ENCODE data around the gene KIF26B.

KIF26B gene

GRCh38 chr1:245169376-245169775 lies 14.6 kb downstream of the KIF26B start:
- DNase-seq = no peak

DNA sequence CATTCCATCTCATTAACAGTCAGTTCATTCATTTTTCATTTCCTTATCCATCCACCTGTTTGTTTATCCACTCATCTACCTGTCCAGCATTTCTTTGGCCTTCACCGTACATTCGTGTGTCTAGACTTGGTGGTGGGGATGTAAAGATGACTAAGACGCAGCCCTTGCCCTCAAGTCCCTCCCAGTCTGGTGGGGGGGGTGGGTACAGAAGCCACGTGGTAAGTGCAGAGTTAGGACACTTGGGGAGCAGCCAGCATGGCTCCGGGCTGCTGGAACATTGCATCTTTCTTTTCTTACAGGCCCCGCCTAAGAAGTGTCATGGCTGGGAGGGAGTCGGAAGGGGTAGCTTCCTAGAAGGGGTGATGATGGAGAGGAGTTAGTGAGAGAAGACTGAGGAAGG lies 17.2 kb downstream of the KIF26B start:
- DNase-seq = no peak

DNA sequence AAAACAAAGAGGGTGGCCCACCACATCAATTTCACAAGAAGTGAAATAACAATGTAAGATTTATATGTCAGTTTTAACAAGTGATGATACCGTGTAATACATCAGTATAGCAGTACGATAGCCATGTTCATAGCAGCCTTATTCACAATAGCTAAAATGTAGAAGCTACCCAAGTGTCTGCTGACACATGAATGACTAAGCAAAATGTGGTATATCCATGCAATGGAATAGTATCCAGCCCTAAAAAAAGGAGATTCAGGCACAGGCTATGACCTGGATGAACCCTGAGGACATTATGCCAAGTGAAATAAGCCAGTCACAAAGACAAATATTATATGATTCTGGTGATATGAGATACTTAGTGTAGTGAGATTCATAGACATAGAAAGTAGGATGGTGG lies 18.0 kb downstream of the KIF26B start:
- DNase-seq = no peak

GRCh38 chr1:245173446-245174211 lies 18.8 kb downstream of the KIF26B start:
- DNase-seq = no peak

GRCh38 chr1:245177071-245177900 lies 22.5 kb downstream of the KIF26B start:
- DNase-seq = no peak

DNA sequence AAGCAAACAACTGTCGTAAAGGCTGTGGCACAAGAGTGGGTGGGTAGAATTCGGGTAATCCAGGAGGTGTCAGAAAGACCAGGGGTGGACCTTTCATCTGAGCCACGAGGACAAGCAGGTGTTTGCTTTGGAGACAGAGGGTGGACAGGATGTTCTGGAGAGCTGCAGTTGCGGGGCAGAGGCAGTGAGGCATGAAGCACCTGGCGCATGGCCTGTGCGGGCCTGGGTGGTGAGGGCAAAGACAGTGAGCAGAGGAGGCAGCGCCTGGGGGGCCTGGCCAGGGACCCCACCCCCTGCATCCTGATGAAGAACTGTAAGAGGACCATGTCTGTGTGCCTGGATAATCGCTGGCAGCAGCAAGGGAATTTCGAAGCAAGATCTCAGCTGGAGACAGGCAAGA lies 24.9 kb downstream of the KIF26B start:
- no peak for DNase-seq

DNA sequence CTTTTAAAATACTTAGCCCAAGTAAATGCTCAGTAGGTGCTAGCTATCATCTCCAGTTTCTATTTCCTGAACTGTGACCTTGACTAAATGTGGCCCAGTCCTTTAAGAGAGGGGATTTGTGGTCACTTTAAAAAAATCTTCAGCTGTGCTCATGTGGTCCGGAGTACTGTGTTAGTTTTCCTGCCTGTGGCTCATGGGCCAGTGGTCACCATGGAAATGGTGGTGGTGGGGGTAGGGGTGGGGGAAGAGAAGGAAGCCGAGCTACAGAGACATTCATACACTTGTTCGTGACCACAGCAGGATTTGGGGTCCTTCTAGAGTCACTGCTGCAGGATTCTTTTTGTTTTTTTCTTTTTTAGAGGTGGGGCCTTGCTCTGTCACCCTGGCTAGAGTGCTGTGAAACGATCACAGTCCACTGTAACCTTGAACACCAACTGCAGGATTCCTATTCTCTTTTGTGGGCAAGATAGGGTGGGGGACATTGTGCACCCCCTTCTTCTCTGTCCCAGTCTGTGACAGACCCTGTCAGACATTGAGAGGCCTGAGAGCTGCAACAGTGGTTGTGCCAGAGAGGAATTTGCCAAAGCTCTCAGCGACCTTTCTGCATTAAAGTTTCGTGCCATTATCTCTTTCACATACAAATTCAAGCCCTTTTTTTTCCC lies 25.8 kb downstream of the KIF26B start:
- DNase-seq = no peak

DNA sequence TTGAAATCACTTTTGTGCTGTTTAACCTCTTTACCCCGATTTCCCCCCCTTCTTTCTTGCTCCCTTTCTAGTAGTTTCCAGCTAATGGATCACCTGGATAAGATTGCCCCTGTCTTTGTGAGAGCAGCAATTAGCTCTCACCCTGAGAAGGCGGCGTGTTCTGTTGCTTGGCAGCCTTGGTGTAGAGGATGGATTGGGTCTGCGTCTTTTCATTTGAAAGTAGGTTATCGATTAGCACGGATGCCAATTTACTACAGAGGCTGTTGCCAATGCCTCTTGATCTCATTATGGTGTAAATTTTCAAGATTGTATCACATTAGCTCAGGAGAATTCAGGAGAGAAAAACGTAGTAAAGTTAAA lies 26.4 kb downstream of the KIF26B start:
- DNase-seq = no peak

DNA sequence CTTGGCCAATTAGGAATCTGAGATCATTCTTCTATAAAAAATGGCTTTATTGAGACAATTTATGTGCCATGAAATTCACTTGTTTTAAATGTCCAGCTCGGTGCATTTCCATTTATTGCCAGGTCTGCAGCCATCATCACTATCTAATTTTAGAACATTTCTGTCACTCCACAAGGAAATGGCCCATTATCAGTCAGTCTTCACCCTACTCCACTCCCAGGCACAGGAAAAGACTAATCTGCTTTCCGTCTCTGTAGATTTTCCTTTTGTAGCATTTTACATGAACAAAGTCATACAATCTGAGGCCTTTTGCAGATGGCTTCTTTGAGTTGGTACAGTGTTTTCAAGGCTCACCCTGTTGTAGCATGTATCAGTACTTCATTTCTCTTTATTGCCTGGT lies 27.2 kb downstream of the KIF26B start:
- no peak for DNase-seq

GRCh38 chr1:245183429-245183828 lies 28.6 kb downstream of the KIF26B start:
- no peak for DNase-seq

- DNase-seq = no peak
Measured at GRCh38 chr1:245184779-245185178, 30.0 kb downstream of the KIF26B start.

DNA sequence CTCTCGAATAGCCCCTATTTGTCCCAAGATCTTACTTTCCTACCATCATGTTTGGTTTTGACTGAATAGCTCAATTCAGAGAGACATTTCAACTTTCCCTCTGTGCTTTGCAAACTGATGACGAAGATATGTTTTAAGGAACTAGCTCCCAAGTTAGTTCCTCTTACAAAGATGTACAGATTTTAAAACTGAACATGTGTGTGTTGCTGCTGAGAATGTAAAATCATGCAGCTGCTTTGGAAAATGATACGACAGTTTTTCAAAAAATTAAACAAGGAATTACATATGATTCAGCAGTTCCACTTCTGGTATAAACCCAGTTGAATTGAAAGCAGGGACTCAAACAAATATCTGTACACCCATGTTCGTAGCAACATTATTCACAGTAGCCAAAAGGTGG lies 33.6 kb downstream of the KIF26B start:
- no peak for DNase-seq

DNA sequence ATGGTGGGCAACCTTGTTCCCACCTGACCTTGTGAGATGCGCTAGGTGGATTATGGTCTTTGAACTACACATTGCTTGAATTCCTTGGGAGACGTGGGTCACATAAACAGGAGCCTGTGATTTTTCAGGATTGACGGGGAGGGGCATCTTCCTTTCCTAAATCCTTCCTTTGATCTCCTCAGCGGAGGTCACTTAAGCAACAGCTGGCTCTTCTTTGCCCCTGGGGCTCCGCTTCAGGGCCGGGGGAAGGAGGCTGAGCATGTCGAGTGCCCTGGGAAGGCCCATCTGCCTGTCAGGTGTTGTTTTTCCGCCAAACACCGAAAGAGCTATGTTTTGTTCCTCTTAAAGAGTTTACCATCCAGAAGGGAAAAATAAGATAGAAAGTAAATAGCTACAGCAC lies 40.6 kb downstream of the KIF26B start:
- DNase-seq = no peak

- no peak for DNase-seq
Measured at GRCh38 chr1:245197121-245197520, 42.3 kb downstream of the KIF26B start.

GRCh38 chr1:245197911-245198379 lies 43.2 kb downstream of the KIF26B start:
- no peak for DNase-seq

DNA sequence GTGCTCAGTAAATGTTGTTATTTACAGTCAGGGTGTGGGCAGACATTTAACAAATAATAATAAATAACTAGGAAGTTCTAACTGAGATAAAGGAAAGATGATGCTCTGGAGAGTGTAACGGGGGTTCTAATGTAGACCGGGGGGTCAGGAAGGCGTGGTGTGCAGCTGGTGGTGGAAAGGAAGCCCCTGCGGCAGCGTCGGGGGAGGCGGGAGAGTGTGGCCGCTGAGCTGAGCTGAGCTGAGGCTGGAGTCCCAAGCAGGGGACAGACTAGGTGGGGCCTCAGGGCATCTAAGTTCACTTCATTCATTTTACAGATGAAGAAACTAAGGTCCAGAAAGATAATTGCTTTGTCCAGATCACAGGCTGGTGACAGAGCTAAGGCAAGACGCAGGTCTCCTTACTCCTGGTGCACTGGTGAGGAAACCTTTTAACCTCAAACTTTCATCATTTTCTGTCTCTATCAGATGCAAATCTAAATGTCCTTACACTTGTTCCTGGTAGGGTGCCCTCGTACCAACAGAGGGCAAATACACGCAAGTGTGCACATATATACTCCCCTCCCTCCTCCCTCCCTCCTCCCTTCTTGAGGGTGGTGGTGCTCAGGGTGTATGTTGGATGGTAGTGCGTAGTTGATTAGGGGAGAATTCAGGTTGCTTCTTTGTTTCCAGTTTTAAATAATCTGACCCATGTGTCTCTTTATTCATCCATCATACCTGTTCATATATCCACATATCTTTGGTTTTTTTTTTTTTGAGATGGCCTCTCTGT lies 44.1 kb downstream of the KIF26B start:
- no peak for DNase-seq

DNA sequence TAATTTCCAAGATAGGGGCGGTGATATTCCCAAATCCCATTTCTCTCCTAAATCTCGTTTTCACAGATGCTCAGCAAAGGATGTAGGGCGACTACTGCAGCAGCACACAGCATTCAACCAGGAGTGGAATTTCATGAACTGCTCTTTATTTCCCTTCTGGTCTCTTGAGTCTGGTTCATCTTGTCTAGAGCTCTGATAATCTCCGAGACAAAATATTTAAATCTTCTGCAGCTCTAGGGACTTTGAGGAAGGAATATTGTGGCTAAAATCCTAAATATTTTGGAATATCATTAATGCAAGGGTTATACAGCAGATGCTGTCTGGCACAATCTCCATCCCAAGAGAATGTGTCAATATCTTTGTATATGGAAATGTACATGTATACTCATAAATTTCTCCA lies 45.4 kb downstream of the KIF26B start:
- DNase-seq = no peak

DNA sequence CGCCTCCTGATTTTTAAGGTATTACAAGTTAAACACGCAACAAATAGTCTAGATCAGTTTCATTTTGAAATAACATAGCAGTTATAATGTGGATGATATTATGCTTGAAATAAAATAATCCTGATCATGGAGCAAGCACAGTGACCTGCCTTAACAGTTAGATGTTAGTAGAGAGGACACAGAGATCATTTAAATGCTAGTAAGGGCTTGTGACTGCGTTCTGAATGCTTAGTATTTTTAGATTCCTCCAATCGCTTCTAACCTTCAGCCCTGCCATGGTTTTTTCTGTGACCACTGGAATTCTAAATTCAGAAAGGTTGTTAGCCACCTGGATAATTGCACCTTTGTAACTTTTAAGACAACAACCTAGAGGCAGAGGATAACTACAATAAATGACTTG lies 46.4 kb downstream of the KIF26B start:
- no peak for DNase-seq

- DNase-seq = no peak
Measured at GRCh38 chr1:245201827-245202226, 47.0 kb downstream of the KIF26B start.

- no peak for DNase-seq
Measured at GRCh38 chr1:245205396-245205795, 50.6 kb downstream of the KIF26B start.

DNA sequence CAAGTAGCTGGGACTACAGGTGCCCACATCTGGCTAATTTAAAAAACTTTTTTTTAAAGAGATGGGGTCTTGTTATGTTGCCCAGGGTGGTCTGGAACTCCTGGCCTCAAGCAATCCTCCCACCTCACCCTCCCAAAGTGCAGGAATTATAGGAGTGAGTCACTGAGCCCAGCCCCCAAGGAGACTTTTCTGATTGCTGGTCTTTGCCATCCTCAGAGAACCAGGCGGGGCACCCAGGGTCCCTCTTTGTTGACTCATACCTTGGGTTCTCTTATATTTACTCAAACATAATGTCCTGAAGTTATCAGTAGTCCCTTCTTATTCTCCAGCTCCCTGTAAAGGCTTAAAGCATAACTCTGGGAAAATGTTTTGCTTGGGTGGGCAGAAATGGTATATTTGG lies 51.1 kb downstream of the KIF26B start:
- no peak for DNase-seq

Measured in amygdala (tissue), 56 donors.